Adrenal gland (tissue), 12 donors: Measurements from ENCODE around the gene GSG1L2. TPM values are rescaled to one million over a fixed set of nuclear protein-coding genes. Genes with fewer than 3 reads are reported as not detected.

Source experiments
- DNase-seq, 7 donors: peaks; one replicate each; pipeline ENCODE4 v3.0.0-alpha.2; 2019 to 2020
- H3K27ac ChIP-seq, 5 donors: fragments of 200-600 bp; sonication (generic) in 4 of 5; 1 replicate in 3 of 5; 2 replicates in 2 of 5; pipeline versions ENCODE4 v1.5.1 to v1.8.0; 2016 to 2020; ENCODE audit warnings: mild to moderate bottlenecking in 1 of 5
- H3K27me3 ChIP-seq: fragments of 200-600 bp; 2 replicates; pipeline ENCODE4 v1.8.0; 2021
- H3K36me3 ChIP-seq, 2 donors: fragments of 200-600 bp; replicated peaks in 1 of 2; 1 replicate in 1 of 2; 2 replicates in 1 of 2; pipeline versions ENCODE4 v1.5.1 to v1.8.0; 2018 to 2022
- H3K4me1 ChIP-seq, 2 donors: fragments of 200-600 bp; replicated peaks in 1 of 2; 1 replicate in 1 of 2; 2 replicates in 1 of 2; pipeline versions ENCODE4 v1.5.1 to v1.8.0; 2018 to 2021
- H3K4me3 ChIP-seq, 4 donors: fragments of 200-600 bp; sonication (generic) in 3 of 4; one replicate each; pipeline ENCODE4 v1.5.1; 2016 to 2018
- H3K9me3 ChIP-seq, 3 donors: fragments of 200-600 bp; sonication (generic) in 1 of 3; replicated peaks in 1 of 3; 1 replicate in 2 of 3; 2 replicates in 1 of 3; pipeline versions ENCODE4 v1.5.1 to v1.8.0; 2016 to 2021
- POLR2A ChIP-seq, 2 donors: fragments of 450-650 bp; IDR thresholded peaks; one replicate each; pipeline ENCODE4 v1.6.1; 2017; ENCODE audit warnings: antibody characterized with exemption in 2 of 2, mild to moderate bottlenecking in 2 of 2, moderate library complexity in 1 of 2
- WGBS, 4 donors: extraction: QIAGEN DNeasy Blood & Tissue Kit in 2 of 4; methylation state at CpG; one replicate each; pipeline versions ENCODE4 v1.1.5 to v1.1.7; 2013 to 2017; 5-methylcytosine and 5-hydroxymethylcytosine counted together
- intact Hi-C, 2 donors: fragments of 100-400 bp; cut with DNase I; formaldehyde crosslinking; loops; one replicate each; pipeline versions ENCODE4 v1.14.1 to v1.15.0; 2022 to 2023
- polyA plus RNA-seq, 3 donors: library from polyadenylated mRNA; stranded (reverse); fragments of 200-250 nt in 2 of 3; fragments of 350-450 nt in 1 of 3; fragmentation: Illumina TruSeq in 1 of 3; extraction: RNeasy Lipid Tissue Mini Kit (QIAGEN cat#74804) in 1 of 3; gene quantifications; one replicate each; pipeline ENCODE4 v1.2.3, GENCODE V29; 2013 to 2014
- total RNA-seq, 9 donors: library from RNA; depleted of rRNA in 4 of 9; stranded (reverse); fragments of >200 nt in 4 of 9; fragments of 120-200 nt in 1 of 9; fragmentation: NEBNext Ultra II Directional in 1 of 9; extraction: Animal tissue kit (Norgen Biotek cat#: 25700) in 1 of 9; gene quantifications; one replicate each; pipeline versions ENCODE4 v1.1.0 to v1.2.4, GENCODE V29; 2013 to 2023
- TF ChIP-seq, protein P1 (sequence below), 6 experiments: fragments of 450-650 bp in 4 of 6; fragments of 200-600 bp in 2 of 6; sonication (generic) in 1 of 6; IDR thresholded peaks; 1 replicate in 5 of 6; 2 replicates in 1 of 6; pipeline versions ENCODE4 v1.5.1 to v1.8.0; 2016 to 2021; ENCODE audit warnings: antibody characterized with exemption in 6 of 6, mild to moderate bottlenecking in 2 of 6, moderate library complexity in 1 of 6
- donor health status: healthy with polysubstance abuse.
- donor health status: Bipolar disorder and iron deficiency.
- donor health status: DM: yes; HTN: yes; CAD: no.
- donor health status: DM: no; HTN: no; CAD: no.
- donor health status: DM: no; HTN: no; CAD: no.
- donor health status: DM: yes; HTN: yes; CAD: no.

The GSG1L2 gene
- total and polyA plus RNA-seq, 12 donors = not detected

- 45 to 81% (median 59%) methylated on average over 4 of the region's 4 CpGs for WGBS, 4 donors
- no peak overlapping the region for H3K4me3 ChIP-seq
- no peak overlapping the region for H3K27ac ChIP-seq
- no peaks in the 10 kb centered on the region for H3K36me3 ChIP-seq
- no peak for DNase-seq
- intact Hi-C loops = no loop called here
- TF ChIP-seq POLR2A (IDR thresholded peaks at IDR 0.05) = no peak
- TF ChIP-seq, protein P1, sequence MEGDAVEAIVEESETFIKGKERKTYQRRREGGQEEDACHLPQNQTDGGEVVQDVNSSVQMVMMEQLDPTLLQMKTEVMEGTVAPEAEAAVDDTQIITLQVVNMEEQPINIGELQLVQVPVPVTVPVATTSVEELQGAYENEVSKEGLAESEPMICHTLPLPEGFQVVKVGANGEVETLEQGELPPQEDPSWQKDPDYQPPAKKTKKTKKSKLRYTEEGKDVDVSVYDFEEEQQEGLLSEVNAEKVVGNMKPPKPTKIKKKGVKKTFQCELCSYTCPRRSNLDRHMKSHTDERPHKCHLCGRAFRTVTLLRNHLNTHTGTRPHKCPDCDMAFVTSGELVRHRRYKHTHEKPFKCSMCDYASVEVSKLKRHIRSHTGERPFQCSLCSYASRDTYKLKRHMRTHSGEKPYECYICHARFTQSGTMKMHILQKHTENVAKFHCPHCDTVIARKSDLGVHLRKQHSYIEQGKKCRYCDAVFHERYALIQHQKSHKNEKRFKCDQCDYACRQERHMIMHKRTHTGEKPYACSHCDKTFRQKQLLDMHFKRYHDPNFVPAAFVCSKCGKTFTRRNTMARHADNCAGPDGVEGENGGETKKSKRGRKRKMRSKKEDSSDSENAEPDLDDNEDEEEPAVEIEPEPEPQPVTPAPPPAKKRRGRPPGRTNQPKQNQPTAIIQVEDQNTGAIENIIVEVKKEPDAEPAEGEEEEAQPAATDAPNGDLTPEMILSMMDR (IDR thresholded peaks at IDR 0.05) = no peak
- no peaks in the 10 kb centered on the region for H3K27me3 ChIP-seq
- no peaks in the 10 kb centered on the region for H3K4me1 ChIP-seq
- no peaks in the 10 kb centered on the region for H3K9me3 ChIP-seq
These were observed 16.1 kb downstream of the GSG1L2 start for GRCh38 chr17:9805769-9806168.

- H3K9me3 ChIP-seq = no peaks in the 10 kb centered on the region
- intact Hi-C loops = no loop called here
- 43 to 72% (median 55%) methylated on average over 2 to 4 of the region's 4 CpGs for WGBS, 4 donors
- TF ChIP-seq, protein P1 (IDR thresholded peaks at IDR 0.05) = no peak
- TF ChIP-seq POLR2A (IDR thresholded peaks at IDR 0.05) = no peak
- no peak overlapping the region for H3K27ac ChIP-seq
- H3K27me3 ChIP-seq = no peaks in the 10 kb centered on the region
- DNase-seq = no peak
- H3K36me3 ChIP-seq = no peaks in the 10 kb centered on the region
- H3K4me1 ChIP-seq = no peaks in the 10 kb centered on the region
- H3K4me3 ChIP-seq = no peak overlapping the region
These were observed 19.2 kb downstream of the GSG1L2 start for GRCh38 chr17:9802697-9803096.

DNA sequence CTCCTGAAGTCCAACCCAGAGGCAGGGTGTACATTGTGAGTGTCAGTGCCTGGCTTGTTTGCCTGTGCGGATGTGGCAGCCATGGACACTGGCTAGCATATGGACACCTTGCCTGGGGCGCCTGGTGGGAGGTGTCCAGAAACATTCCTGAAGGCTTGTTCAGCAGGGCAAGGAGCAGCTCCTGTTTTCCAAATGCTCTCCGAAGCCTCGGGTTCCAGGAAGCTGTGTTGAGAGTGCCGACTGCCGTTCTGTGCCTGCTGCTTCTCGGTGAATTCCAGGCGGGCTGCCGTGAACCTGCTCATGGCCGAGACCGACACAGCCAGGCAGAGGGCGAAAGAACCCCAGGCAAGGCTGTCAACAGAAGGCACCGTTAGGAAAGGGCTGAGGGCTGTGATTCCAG lies 19.6 kb downstream of the GSG1L2 start:
- no peaks in the 10 kb centered on the region for H3K9me3 ChIP-seq
- no peak for TF ChIP-seq POLR2A (IDR thresholded peaks at IDR 0.05)
- H3K36me3 ChIP-seq = no peaks in the 10 kb centered on the region
- H3K4me1 ChIP-seq = no peaks in the 10 kb centered on the region
- no peak for DNase-seq
- no peak overlapping the region for H3K27ac ChIP-seq
- WGBS, 4 donors = 68 to 83% (median 73%) methylated on average over 1 to 13 of the region's 13 CpGs
- H3K27me3 ChIP-seq = no peaks in the 10 kb centered on the region
- intact Hi-C loops = no loop called here
- H3K4me3 ChIP-seq = no peak overlapping the region

- Histone ChIP-seq H3K4me1 (no peaks in the 10 kb centered on the region), H3K36me3 (no peaks in the 10 kb centered on the region), H3K27me3 (no peaks in the 10 kb centered on the region), H3K4me3 (no peak overlapping the region), H3K9me3 (no peaks in the 10 kb centered on the region), H3K27ac (no peak overlapping the region)
- TF ChIP-seq, protein P1 (IDR thresholded peaks at IDR 0.05) = no peak
- TF ChIP-seq POLR2A (IDR thresholded peaks at IDR 0.05) = no peak
- WGBS, 4 donors = 51 to 70% (median 57%) methylated on average over 2 of the region's 2 CpGs
- intact Hi-C loops = no loop called here
- DNase-seq = no peak
These were observed 20.4 kb downstream of the GSG1L2 start for GRCh38 chr17:9801505-9801904.

GRCh38 chr17:9798724-9799123 lies 23.2 kb downstream of the GSG1L2 start:
- H3K4me1 ChIP-seq = no peaks in the 10 kb centered on the region
- no peak overlapping the region for H3K4me3 ChIP-seq
- H3K27ac ChIP-seq = no peak overlapping the region
- H3K9me3 ChIP-seq = no peaks in the 10 kb centered on the region
- intact Hi-C loops = no loop called here
- TF ChIP-seq, protein P1 (IDR thresholded peaks at IDR 0.05) = no peak
- TF ChIP-seq POLR2A (IDR thresholded peaks at IDR 0.05) = no peak
- whole genome bisulfite sequencing, 4 donors = 81 to 90% (median 86%) methylated on average over 7 of the region's 7 CpGs
- no peaks in the 10 kb centered on the region for H3K27me3 ChIP-seq
- DNase-seq = no peak
- H3K36me3 ChIP-seq = no peaks in the 10 kb centered on the region
